Mesenchymal stem cell (in vitro differentiated cells and primary cell): ENCODE results near the gene TMUB1.
A peak's percentile ranks its signal among the peaks of the same experiment; 100 is the strongest.

Experiments used
- DNase-seq: peaks from one replicate; pipeline ENCODE4 v3.0.0-alpha.2; 2013
- H2AFZ ChIP-seq: one replicate; pipeline ENCODE4 v1.6.1; 2013; ENCODE audit warnings: low read depth, mild to moderate bottlenecking, control low read depth, inconsistent platforms, low read length, moderate library complexity
- H2AK5ac ChIP-seq: 2 replicates; pipeline ENCODE4 v1.6.1; 2013; ENCODE audit warnings: low read length, moderate library complexity, mild to moderate bottlenecking, inconsistent platforms; ENCODE audit not compliant: severe bottlenecking
- H2BK120ac ChIP-seq: one replicate; pipeline ENCODE4 v1.6.1; 2013; ENCODE audit warnings: low read depth, mild to moderate bottlenecking, inconsistent platforms, low read length, moderate library complexity
- H2BK12ac ChIP-seq, 2 experiments: one replicate each; pipeline ENCODE4 v1.6.1; 2013; ENCODE audit warnings: inconsistent platforms in 2 of 2, low read length in 2 of 2, mild to moderate bottlenecking in 2 of 2, moderate library complexity in 2 of 2, control low read depth in 1 of 2
- H2BK15ac ChIP-seq: one replicate; pipeline ENCODE4 v1.6.1; 2013; ENCODE audit warnings: mild to moderate bottlenecking, low read depth, inconsistent platforms; ENCODE audit not compliant: poor library complexity, severe bottlenecking
- H2BK5ac ChIP-seq: 2 replicates; pipeline ENCODE4 v1.6.1; 2013; ENCODE audit warnings: low read depth, mild to moderate bottlenecking, low read length, control low read depth, inconsistent platforms; ENCODE audit not compliant: poor library complexity, severe bottlenecking
- H3K14ac ChIP-seq, 2 experiments: one replicate each; pipeline ENCODE4 v1.6.1; 2013; ENCODE audit warnings: inconsistent platforms in 2 of 2, low read length in 2 of 2, control low read depth in 1 of 2, mild to moderate bottlenecking in 1 of 2, moderate library complexity in 1 of 2
- H3K18ac ChIP-seq, 2 experiments: one replicate each; pipeline ENCODE4 v1.6.1; 2013; ENCODE audit warnings: inconsistent platforms in 2 of 2, low read length in 2 of 2, control low read depth in 1 of 2, low read depth in 1 of 2, mild to moderate bottlenecking in 1 of 2
- H3K23ac ChIP-seq, 2 experiments: one replicate each; pipeline ENCODE4 v1.6.1; 2013; ENCODE audit warnings: inconsistent platforms in 2 of 2, low read length in 2 of 2, mild to moderate bottlenecking in 2 of 2, moderate library complexity in 2 of 2, control low read depth in 1 of 2
- H3K27ac ChIP-seq: 2 replicates; pipeline ENCODE4 v1.5.1; 2013; ENCODE audit warnings: mild to moderate bottlenecking, moderate library complexity, low read length, control low read depth, inconsistent platforms; ENCODE audit not compliant: poor library complexity, severe bottlenecking
- H3K27me3 ChIP-seq, 2 experiments: 2 replicates each; pipeline versions ENCODE4 v1.6.1 to v1.7.0; 2013; ENCODE audit warnings: low read length in 2 of 2, mild to moderate bottlenecking in 2 of 2, moderate library complexity in 2 of 2, control low read depth in 1 of 2, inconsistent platforms in 1 of 2; ENCODE audit not compliant: control insufficient read depth in 1 of 2, insufficient read depth in 1 of 2
- H3K36me3 ChIP-seq, 2 experiments: 2 replicates each; pipeline versions ENCODE4 v1.6.1 to v1.7.0; 2013; ENCODE audit warnings: low read length in 2 of 2, control low read depth in 1 of 2, inconsistent platforms in 1 of 2, low read depth in 1 of 2, mild to moderate bottlenecking in 1 of 2; ENCODE audit not compliant: insufficient read depth in 2 of 2, control insufficient read depth in 1 of 2
- H3K4ac ChIP-seq, 2 experiments: one replicate each; pipeline ENCODE4 v1.6.1; 2013; ENCODE audit warnings: inconsistent platforms in 2 of 2, low read length in 2 of 2, mild to moderate bottlenecking in 2 of 2, moderate library complexity in 2 of 2, control low read depth in 1 of 2, low read depth in 1 of 2
- H3K4me1 ChIP-seq: 2 replicates; pipeline ENCODE4 v1.6.1; 2013; ENCODE audit warnings: low read depth, low read length, control low read depth; ENCODE audit not compliant: control insufficient read depth, insufficient read depth
- H3K4me2 ChIP-seq: 2 replicates; pipeline ENCODE4 v1.6.1; 2013; ENCODE audit warnings: low read length, mild to moderate bottlenecking, inconsistent platforms; ENCODE audit not compliant: poor library complexity, severe bottlenecking
- H3K4me3 ChIP-seq, 2 experiments: 2 replicates each; pipeline versions ENCODE4 v1.5.1 to v1.7.0; 2013; ENCODE audit warnings: low read length in 2 of 2, mild to moderate bottlenecking in 2 of 2, control low read depth in 1 of 2, low read depth in 1 of 2; ENCODE audit not compliant: insufficient read depth in 1 of 2
- H3K79me1 ChIP-seq: replicated peaks from 2 replicates; pipeline ENCODE4 v1.6.1; 2013; ENCODE audit warnings: mild to moderate bottlenecking, control low read depth, low read length, inconsistent platforms; ENCODE audit not compliant: poor library complexity, severe bottlenecking
- H3K9ac ChIP-seq: 2 replicates; pipeline ENCODE4 v1.7.0; 2013; ENCODE audit warnings: mild to moderate bottlenecking, low read length, moderate library complexity
- H3K9me3 ChIP-seq: 2 replicates; pipeline ENCODE4 v1.7.0; 2013; ENCODE audit warnings: mild to moderate bottlenecking, low read length; ENCODE audit not compliant: control insufficient read depth
- H4K8ac ChIP-seq: one replicate; pipeline ENCODE4 v1.6.1; 2013; ENCODE audit warnings: inconsistent platforms, mild to moderate bottlenecking, low read length, moderate library complexity
- H4K91ac ChIP-seq: one replicate; pipeline ENCODE4 v1.6.1; 2013; ENCODE audit warnings: mild to moderate bottlenecking, low read length, inconsistent platforms
- WGBS: methylation state at CpG from one replicate; pipeline ENCODE4 v1.1.7; 2013; ENCODE audit warnings: mixed read lengths; 5-methylcytosine and 5-hydroxymethylcytosine counted together

The TMUB1 gene

DNA sequence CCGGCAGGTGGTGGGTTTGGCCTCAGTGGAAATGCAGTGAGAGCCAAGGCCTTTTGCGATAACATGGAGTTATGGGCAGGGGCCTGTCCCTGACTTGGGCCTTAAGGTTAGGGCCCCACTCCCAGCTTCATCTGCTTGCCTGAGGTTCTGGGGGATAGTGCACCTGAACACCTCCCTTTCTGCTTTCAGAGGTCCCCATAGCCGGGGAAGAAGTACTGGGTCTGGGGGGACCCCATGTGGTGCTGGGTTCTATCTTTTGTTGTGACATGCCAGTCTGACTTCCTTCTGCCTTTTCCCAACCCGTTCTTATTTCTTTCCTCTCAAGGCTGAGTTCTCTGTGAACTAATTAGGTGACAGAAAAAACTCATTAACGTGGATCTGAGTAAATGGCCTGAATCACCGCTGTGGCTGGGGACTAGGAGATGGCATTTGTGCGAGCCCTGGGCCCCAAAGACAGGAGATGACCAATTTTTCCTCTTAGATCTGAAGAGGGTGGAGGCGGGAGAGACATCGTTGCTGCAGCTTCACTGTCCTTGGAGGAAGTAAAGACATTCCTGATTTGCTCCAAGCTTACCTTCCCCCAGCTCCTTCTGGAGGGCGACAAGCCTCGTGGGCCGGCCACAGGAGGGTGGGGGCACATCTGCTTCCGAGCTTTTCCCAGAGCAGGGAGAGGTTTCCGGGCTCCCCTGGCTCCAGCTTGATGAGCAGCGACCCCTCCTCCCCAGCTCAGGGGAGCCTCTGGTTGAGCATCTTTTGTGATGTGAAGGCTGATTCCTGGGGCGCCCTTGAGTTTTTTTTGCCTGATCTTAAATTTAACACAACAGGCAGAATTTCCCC, 4.9 kb upstream of the TMUB1 start:
- peak overlapping the region; percentile 47 for H3K27ac ChIP-seq
- peak overlapping the region; percentile 94 for H3K9ac ChIP-seq
- no peak overlapping the region for H2BK5ac ChIP-seq
- peaks cover 36% of the 10 kb centered on the region for H3K4me1 ChIP-seq
- peak; percentile 49 for DNase-seq
- no peaks in the 10 kb centered on the region for H3K27me3 ChIP-seq
- H2AK5ac ChIP-seq = peak overlapping the region; percentile 1
- H3K18ac ChIP-seq = peak overlapping the region; percentile 35 to 96
- H2AFZ ChIP-seq = no peak overlapping the region
- no peaks in the 10 kb centered on the region for H3K9me3 ChIP-seq
- peak overlapping the region in 1 of 2 experiments; percentile 29 for H3K23ac ChIP-seq
- WGBS = 11% methylated on average over 12 of the region's 16 CpGs
- H2BK12ac ChIP-seq = peak overlapping the region; percentile 53 to 64
- H3K79me1 ChIP-seq = peaks cover 2% of the 10 kb centered on the region
- H4K91ac ChIP-seq = no peak overlapping the region
- H3K14ac ChIP-seq = peak overlapping the region in 1 of 2 experiments; percentile 96
- H2BK120ac ChIP-seq = no peak overlapping the region
- H4K8ac ChIP-seq = no peak overlapping the region
- peak overlapping the region; percentile 76 to 94 for H3K4me3 ChIP-seq
- peak overlapping the region in 1 of 2 experiments; percentile 94 for H3K4ac ChIP-seq
- peaks cover 5 to 13% of the 10 kb centered on the region in 2 experiments for H3K36me3 ChIP-seq
- no peak overlapping the region for H2BK15ac ChIP-seq
- peak overlapping the region; percentile 69 for H3K4me2 ChIP-seq

DNA sequence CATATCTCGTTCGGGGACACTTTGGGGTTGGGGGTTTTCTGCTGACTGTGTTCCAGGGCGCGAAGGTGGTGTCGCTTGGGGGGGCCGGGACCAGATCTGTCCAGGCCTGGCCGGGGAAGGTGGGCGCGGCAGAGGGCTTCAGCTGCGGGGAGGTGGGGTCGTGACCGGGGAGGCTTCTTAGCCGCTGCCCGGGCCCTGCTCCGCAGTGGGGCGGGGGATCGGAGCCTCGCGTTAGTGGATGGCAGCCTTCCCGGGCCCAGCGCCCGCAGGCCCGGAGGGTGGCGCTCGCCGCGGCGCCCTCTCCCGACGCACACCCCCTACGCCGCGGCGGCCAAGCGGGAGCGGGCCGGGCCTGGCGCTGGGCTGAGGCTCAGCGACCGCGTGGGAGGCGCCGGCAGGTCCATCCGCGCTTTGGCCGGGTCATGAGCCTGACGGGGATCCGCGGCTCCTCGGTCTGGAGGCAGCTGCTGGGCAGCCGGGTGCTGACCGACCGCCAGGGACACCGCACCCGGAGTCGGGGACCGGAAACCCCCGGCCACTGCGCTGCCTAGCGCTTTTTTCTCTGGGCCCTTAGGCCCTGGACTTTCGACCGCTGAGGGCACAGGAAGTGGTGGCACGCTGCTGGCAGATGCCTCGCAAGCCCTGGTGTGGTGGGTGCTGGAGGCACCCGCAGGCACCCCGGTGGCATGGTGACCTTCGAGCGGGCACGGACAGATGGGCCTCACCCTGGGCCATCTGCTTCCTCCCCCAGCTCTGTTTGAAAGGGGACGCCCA, 4.1 kb upstream of the TMUB1 start:
- no peak overlapping the region for H2BK5ac ChIP-seq
- no peaks in the 10 kb centered on the region for H3K9me3 ChIP-seq
- no peak overlapping the region for H2AFZ ChIP-seq
- H3K4me3 ChIP-seq = peak overlapping the region; percentile 76 to 94
- no peaks in the 10 kb centered on the region for H3K27me3 ChIP-seq
- peak overlapping the region; percentile 54 for H4K91ac ChIP-seq
- H3K4me1 ChIP-seq = peaks cover 40% of the 10 kb centered on the region
- H2AK5ac ChIP-seq = no peak overlapping the region
- H3K23ac ChIP-seq = peak overlapping the region in 1 of 2 experiments; percentile 29
- H3K4ac ChIP-seq = peak overlapping the region; percentile 38 to 94
- H3K36me3 ChIP-seq = peaks cover 5 to 13% of the 10 kb centered on the region in 2 experiments
- H2BK120ac ChIP-seq = no peak overlapping the region
- peak overlapping the region in 1 of 2 experiments; percentile 64 for H2BK12ac ChIP-seq
- H3K9ac ChIP-seq = peak overlapping the region; percentile 94
- DNase-seq = peak; percentile 49
- WGBS = under 1% methylated on average over 63 of the region's 70 CpGs
- peak overlapping the region in 1 of 2 experiments; percentile 99 for H3K14ac ChIP-seq
- peak overlapping the region; percentile 47 for H3K27ac ChIP-seq
- peak overlapping the region; percentile 93 to 96 for H3K18ac ChIP-seq
- peaks cover 2% of the 10 kb centered on the region for H3K79me1 ChIP-seq
- peak overlapping the region; percentile 16 for H4K8ac ChIP-seq
- H2BK15ac ChIP-seq = peak overlapping the region; percentile 98
- peak overlapping the region; percentile 69 for H3K4me2 ChIP-seq

DNA sequence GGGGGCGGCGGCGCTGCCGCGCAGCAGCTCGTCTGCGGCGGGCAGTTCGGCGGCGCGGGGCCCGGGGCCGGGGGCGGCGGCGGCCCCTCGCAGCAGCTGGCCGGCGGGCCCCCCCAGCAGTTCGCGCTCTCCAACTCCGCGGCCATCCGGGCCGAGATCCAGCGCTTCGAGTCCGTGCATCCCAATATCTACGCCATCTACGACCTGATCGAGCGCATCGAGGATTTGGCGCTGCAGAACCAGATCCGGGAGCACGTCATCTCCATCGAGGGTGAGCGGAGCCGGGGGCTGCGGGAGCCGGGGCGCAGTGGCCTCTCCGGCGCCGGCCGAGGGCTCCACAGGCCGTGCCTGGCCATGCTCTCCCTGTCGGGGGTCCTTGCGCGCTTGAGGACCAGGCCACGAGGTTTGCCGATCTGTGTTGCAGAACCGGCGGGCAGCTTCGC, 3.5 kb upstream of the TMUB1 start:
- Histone ChIP-seq H3K18ac (peak overlapping the region; percentile 93 to 96), H3K9ac (peak overlapping the region; percentile 94), H2BK120ac (peak overlapping the region; percentile 39), H4K91ac (peak overlapping the region; percentile 54), H3K79me1 (peaks cover 2% of the 10 kb centered on the region), H3K4me1 (peaks cover 43% of the 10 kb centered on the region), H2BK5ac (no peak overlapping the region), H2AFZ (no peak overlapping the region), H2AK5ac (no peak overlapping the region), H3K36me3 (peaks cover 2 to 12% of the 10 kb centered on the region in 2 experiments), H3K4ac (peak overlapping the region; percentile 38 to 94), H4K8ac (peak overlapping the region; percentile 16), H3K23ac (no peak overlapping the region), H3K4me2 (peak overlapping the region; percentile 69), H3K9me3 (no peaks in the 10 kb centered on the region), H3K4me3 (peak overlapping the region; percentile 76 to 94), H2BK15ac (peak overlapping the region; percentile 98), H3K27me3 (no peaks in the 10 kb centered on the region), H3K14ac (peak overlapping the region in 1 of 2 experiments; percentile 99), H3K27ac (peak overlapping the region; percentile 30), H2BK12ac (peak overlapping the region in 1 of 2 experiments; percentile 45)
- DNase-seq = peak; percentile 51
- WGBS = under 1% methylated on average over 35 of the region's 56 CpGs
